Urinary bladder (tissue), 4 donors: ENCODE data around the gene AKT3. TPM values are rescaled to one million over a fixed set of nuclear protein-coding genes. Genes with fewer than 3 reads are reported as not detected.
"Not testable (repeated sequence)": the region's sequence is repeated elsewhere in the genome, so short reads cannot be mapped to it uniquely, and the experiment has no call there.

Experiments
- DNase-seq: peaks from one replicate; pipeline ENCODE4 v3.0.0-alpha.2; 2015; ENCODE audit errors: extremely low spot score
- H3K27ac ChIP-seq: one replicate; pipeline ENCODE4 v1.5.1; 2013; ENCODE audit warnings: low read depth, mild to moderate bottlenecking, moderate library complexity
- H3K36me3 ChIP-seq: one replicate; pipeline ENCODE4 v1.6.1; 2013; ENCODE audit warnings: mild to moderate bottlenecking, moderate library complexity; ENCODE audit not compliant: insufficient read depth
- H3K4me1 ChIP-seq: one replicate; pipeline ENCODE4 v1.6.1; 2013; ENCODE audit warnings: mild to moderate bottlenecking, moderate library complexity; ENCODE audit not compliant: insufficient read depth
- H3K4me3 ChIP-seq: one replicate; pipeline ENCODE4 v1.5.1; 2013; ENCODE audit warnings: low read depth, low read length
- WGBS: extraction: QIAGEN DNeasy Blood & Tissue Kit; methylation state at CpG from one replicate; pipeline ENCODE4 v1.1.7; 2013; 5-methylcytosine and 5-hydroxymethylcytosine counted together
- polyA plus RNA-seq: library from polyadenylated mRNA; stranded (reverse); fragments of 200-250 nt; gene quantifications from one replicate; pipeline ENCODE4 v1.2.3, GENCODE V29; 2013
- total RNA-seq: library from RNA; depleted of rRNA; stranded (reverse); fragments of >200 nt; gene quantifications from one replicate; pipeline ENCODE4 v1.2.3, GENCODE V29; 2014
- donor health status: healthy with polysubstance abuse.
- donor health status: healthy.

The AKT3 gene
- total and polyA plus RNA-seq, 2 donors, result 43.0 to 94.3 TPM

DNA sequence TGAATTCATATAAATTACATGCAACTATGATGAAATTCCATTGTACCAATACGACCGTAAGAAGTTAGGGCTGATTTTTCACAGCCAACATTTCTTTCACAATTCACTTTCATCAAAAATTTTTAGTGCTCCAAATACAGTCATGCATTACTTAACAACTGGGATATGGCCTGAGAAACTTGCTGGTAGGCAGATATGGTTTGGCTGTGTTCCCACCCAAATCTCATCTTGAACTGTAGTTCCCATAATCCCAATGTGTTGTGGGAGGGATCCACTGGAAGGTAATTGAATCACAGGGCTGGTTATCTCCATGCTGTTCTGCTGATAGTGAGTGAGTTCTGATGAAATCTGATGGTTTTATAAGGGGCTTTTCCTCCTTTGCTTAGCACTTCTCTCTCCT, 244.4 kb downstream of the AKT3 start:
- no peak overlapping the region for H3K27ac ChIP-seq
- WGBS, result 85% methylated on average over 2 of the region's 2 CpGs
- H3K4me1 ChIP-seq, result no peaks in the 10 kb centered on the region
- DNase-seq, result no peak
- no peak overlapping the region for H3K4me3 ChIP-seq
- H3K36me3 ChIP-seq, result no peaks in the 10 kb centered on the region

DNA sequence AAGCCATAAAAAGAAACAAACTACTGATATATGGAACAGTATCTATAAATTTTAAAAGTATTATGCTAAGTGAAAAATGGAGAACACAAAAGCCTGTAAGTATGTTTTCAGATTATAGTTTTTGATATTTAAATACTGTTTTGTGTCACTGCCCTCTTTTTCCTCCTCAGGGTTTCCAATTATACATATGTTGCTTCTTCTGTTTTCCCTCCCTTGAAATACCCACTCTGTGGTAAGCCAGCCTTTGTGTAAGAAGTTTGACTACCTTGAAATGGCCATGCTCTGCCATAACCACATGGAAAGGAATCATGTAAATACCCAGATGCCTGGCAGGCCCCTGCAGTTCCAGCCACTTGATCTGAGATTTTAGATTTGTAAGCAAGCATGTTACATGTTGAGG, 248.3 kb downstream of the AKT3 start:
- no peak for DNase-seq
- no peak overlapping the region for H3K27ac ChIP-seq
- H3K4me3 ChIP-seq, result no peak overlapping the region
- no peaks in the 10 kb centered on the region for H3K4me1 ChIP-seq
- H3K36me3 ChIP-seq, result no peaks in the 10 kb centered on the region

DNA sequence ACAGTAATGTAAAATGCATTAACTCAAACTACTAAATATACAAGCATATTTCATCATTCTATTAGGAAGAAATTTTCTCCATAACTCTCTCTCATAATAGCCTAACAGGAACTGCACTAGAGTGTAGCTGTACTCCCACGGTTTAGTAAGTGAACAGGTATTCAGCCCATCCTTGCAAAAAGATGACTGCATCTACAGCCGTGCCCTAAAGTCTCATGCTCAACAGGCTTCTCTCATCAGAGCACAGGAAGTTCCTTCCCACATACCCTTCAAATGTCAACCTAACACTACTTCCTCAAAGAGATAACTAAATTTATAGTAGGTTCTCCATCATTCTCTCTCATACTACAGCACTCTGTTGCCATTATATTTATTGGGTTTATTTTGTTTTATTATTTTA, 251.6 kb downstream of the AKT3 start:
- H3K27ac ChIP-seq, result no peak overlapping the region
- WGBS, result 49% methylated on average over 2 of the region's 2 CpGs
- H3K4me3 ChIP-seq, result no peak overlapping the region

DNA sequence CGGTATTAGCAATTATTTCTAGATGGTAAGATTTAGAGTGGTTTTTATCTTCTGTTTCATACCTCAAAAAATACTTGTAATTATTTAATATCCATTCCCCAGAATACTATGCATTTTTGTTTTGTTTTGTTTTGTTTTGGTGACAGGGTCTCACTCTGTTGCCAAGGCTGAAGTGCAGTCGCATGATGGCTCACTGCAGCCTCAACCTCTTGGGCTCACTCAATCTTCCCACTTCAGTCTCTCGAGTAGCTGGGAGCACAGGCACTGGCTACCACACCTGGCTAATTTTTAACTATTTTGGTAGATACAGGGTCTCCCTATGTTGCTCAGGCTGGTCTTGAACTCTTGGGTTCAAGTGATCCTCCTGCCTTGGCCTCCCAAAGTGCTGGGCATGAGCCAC, 252.7 kb downstream of the AKT3 start:
- no peak for DNase-seq
- H3K27ac ChIP-seq, result no peak overlapping the region
- WGBS, result 93% methylated on average over 3 of the region's 3 CpGs
- no peak overlapping the region for H3K4me3 ChIP-seq
- H3K4me1 ChIP-seq, result no peaks in the 10 kb centered on the region
- H3K36me3 ChIP-seq, result no peaks in the 10 kb centered on the region

More for the DNA sequence above, 251.6 kb downstream of the AKT3 start:
- no peak for DNase-seq
- Histone ChIP-seq H3K4me1 (no peaks in the 10 kb centered on the region), H3K36me3 (no peaks in the 10 kb centered on the region)

DNA sequence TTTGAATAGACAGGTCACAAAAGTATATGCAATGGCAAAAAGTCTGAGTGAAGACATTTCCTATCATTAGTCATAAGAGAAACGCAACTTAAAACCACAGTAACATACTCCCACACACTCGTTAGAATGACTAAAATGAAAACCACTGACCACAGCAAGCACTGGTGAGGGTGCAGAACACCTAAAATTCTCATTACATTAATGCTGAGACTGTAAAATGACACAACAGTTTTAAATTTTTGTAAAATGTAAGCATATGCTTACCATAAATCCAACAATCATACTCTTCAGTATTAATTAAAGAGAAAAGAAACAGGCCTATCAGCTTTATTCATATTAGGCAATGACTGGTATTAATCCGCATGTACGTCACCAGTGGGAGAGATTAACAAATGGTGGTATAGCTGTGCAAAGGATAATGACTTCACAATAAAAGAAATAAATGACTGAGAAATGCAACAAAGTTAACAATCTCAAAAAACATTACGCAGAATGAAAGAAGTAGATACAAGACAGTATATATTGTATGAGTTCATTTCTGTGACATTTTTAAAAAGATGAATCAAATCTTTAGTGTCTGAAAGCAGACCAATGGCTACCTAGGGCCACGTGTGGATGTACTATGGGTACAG, 253.5 kb downstream of the AKT3 start:
- 88% methylated on average over 6 of the region's 6 CpGs for WGBS
- DNase-seq, result no peak
- H3K27ac ChIP-seq, result no peak overlapping the region
- no peaks in the 10 kb centered on the region for H3K36me3 ChIP-seq
- no peaks in the 10 kb centered on the region for H3K4me1 ChIP-seq
- no peak overlapping the region for H3K4me3 ChIP-seq

DNA sequence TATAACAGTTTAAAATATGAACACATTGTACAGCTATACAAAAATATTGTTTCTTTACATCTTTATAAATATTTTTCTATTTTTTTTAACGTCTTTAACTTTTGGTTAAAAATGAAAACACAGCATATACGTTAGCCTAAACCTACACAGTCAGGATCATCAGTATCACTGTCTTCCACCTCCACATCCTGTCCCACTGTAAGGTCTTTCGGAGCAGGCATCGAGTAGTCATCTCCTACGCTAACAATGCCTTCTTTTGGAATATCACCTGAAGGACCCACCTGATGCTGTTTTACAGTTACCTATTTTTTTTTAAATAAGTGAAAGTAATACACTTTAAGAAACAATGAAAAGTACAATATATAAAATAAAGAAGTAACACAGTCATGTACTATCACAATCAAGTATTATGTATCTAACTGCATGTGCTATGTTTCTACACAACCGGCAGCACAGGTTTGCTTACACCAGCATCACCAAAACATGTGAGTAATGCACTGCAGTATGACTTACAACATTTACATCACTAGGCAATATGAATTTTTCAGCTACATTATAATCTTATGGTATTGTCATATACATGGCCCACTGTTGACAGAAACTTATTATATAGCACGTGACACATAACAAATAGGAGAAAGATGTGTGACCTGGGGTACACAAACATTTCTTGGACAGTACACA, 254.4 kb downstream of the AKT3 start:
- whole genome bisulfite sequencing, result 92% methylated on average over 7 of the region's 7 CpGs

DNA sequence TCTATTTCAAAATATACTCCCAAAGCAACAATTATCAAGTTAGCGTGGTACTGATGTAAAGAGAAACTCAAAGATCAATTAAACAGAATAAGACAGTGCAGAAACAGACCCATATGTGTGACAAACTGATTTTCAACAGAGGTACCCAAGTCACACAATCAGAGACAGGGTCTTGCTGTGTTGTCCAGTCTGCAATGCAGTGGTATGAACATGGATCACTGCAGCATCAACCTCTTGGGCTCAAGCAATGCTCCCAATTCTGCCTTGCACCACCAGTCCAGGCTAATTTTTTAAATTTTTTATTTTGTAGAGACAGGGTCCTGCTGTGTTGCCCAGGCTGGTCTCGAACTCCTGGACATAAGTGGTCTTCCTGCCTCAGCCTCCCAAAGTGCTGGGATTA, 255.6 kb downstream of the AKT3 start:
- DNase-seq, result no peak
- H3K4me1 ChIP-seq, result no peaks in the 10 kb centered on the region
- no peaks in the 10 kb centered on the region for H3K36me3 ChIP-seq
- 96% methylated on average over 2 of the region's 2 CpGs for WGBS
- H3K4me3 ChIP-seq, result no peak overlapping the region
- no peak overlapping the region for H3K27ac ChIP-seq

More for the DNA sequence above, 254.4 kb downstream of the AKT3 start:
- Histone ChIP-seq H3K4me1 (no peaks in the 10 kb centered on the region), H3K27ac (no peak overlapping the region), H3K36me3 (no peaks in the 10 kb centered on the region), H3K4me3 (no peak overlapping the region)
- DNase-seq, result no peak

DNA sequence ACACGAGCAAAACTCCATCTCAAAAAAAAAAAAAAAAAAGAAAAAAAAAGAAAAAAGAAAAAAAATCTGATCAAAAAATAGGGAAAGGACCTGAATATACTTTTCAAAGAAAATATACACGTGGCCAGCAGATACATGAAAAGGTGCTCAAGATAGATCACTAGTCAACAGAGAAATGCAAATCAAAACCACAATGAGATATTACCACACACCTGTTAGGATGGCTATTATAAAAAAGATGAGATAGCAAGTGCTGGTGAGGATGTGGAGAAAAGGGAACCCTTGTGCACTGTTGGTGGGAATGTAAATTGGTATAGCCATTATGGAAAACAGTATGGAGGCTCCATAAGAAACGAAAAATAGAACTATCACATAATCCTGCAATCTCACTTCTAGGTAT, 260.8 kb downstream of the AKT3 start:
- not testable (repeated sequence) for H3K4me1 ChIP-seq, H3K27ac ChIP-seq, DNase-seq, H3K36me3 ChIP-seq, H3K4me3 ChIP-seq
- WGBS, result 95% methylated on average over 3 of the region's 3 CpGs

DNA sequence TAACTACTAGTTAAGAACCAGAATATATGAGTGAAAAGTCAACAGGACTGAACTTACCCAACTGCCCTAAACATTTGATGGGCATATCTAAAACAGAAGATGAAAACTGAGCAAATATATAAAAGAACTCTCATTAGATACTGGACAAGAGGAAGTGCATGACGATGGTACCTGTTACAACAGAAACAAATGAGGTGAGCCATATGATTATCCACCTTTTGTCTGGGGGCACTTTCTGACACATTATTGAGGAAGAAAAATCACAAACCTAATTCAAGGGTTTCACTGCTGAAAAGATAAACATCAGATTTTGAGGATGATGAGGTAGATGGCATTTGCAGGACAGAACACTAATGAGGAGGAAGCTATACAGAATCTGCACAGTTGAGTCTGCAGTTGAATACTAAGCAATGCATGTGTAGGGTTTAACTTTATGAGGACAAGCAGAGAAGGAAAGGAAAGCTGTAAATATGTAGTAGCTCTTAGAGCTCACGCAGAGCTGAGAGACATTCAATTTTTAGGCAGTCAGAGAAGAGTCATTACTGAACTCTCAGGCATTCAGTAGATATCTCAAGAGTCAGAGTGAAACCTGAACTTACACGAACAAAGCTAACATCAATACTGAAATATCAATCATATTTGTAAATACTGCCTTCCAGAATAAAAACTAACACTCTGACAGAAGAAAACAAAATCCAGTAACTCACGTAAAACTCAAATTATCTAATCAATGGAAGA, 262.1 kb downstream of the AKT3 start:
- H3K4me1 ChIP-seq, result no peaks in the 10 kb centered on the region
- no peaks in the 10 kb centered on the region for H3K36me3 ChIP-seq
- WGBS, result 89% methylated on average over 4 of the region's 4 CpGs
- no peak overlapping the region for H3K27ac ChIP-seq
- no peak for DNase-seq
- no peak overlapping the region for H3K4me3 ChIP-seq

DNA sequence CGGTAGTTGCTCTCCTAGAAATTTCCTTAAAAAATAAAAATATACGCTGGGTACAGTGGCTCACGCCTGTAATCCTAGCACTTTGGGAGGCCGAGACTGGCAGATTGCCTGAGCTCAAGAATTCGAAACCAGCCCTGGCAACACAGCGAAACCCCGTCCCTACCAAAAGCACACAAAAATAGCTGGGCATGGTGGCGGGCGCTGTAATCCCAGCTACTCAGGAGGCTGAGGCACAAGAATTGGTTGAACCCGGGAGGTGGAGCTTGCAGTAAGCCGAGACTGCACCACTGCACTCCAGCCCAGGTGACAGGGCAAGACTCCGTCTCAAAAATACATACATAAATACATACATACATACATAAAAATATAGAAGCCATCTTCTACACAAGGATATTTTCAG, 262.8 kb downstream of the AKT3 start:
- no peak for DNase-seq
- Histone ChIP-seq H3K36me3 (no peaks in the 10 kb centered on the region), H3K4me3 (no peak overlapping the region), H3K4me1 (no peaks in the 10 kb centered on the region), H3K27ac (no peak overlapping the region)
- 93% methylated on average over 12 of the region's 12 CpGs for WGBS

DNA sequence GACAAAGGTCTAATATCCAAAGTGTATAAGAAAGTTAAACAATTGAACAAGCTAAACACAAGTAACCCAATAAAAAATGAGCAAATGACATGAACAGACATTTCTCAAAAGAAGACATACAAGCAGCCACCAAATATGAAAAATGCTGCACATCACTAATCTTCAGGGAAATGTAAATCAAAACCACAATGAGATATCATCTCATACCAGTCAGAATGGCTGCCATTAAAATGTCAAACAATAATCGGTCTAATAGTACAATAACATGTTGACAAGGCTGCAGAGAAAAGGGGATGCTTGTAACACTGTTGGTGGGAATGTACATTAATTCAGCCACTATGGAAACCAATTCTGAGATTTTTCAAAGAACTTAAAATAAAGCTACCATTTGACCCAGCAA, 264.1 kb downstream of the AKT3 start:
- Histone ChIP-seq H3K4me3 (no peak overlapping the region), H3K4me1 (no peaks in the 10 kb centered on the region), H3K36me3 (no peaks in the 10 kb centered on the region), H3K27ac (no peak overlapping the region)
- DNase-seq, result no peak
- 89% methylated on average over 1 of the region's 1 CpG for WGBS

DNA sequence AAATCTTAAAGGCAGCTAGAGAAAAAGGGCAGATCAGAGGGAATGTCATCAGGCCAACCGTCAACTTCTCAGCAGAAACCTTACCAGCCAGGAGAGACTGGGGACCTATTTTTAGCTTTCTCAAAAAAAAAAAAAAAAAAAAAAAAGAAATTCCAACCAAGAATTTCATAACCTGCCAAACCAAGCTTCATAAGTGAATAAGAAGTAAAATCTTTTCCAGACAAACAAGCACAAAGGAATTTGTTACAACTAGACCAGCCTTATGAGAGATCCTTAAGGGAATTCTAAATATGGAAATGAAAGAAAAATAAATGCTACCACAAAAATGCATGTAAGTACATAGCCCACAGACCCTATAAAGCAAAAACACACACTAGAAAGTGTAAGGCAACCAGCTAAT, 267.7 kb downstream of the AKT3 start:
- WGBS, result 92% methylated on average over 1 of the region's 1 CpG
- Histone ChIP-seq H3K27ac (no peak overlapping the region), H3K4me3 (no peak overlapping the region), H3K36me3 (no peaks in the 10 kb centered on the region), H3K4me1 (no peaks in the 10 kb centered on the region)
- no peak for DNase-seq

DNA sequence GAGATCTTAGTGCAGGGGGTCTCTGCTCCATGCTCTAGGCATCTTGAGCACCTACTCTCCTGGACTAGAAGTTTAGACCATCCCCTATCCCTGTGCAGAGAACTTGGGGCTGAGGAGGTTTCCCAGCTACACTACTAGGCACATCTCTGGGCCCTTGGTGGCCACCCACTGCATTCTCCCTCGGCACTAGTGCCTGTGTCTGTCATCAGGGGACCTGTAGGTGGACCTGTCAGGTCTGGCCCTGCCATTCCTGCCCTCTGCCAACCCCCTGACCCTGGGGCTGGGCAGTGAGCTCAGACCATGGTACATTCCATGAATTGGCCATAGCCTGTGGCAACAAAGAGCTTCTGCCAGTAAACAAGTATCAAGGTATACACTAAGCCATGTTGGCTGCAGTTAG, 269.1 kb downstream of the AKT3 start:
- Histone ChIP-seq H3K4me1 (no peaks in the 10 kb centered on the region), H3K36me3 (no peaks in the 10 kb centered on the region), H3K27ac (no peak overlapping the region), H3K4me3 (no peak overlapping the region)
- 100% methylated on average over 1 of the region's 1 CpG for WGBS
- no peak for DNase-seq

DNA sequence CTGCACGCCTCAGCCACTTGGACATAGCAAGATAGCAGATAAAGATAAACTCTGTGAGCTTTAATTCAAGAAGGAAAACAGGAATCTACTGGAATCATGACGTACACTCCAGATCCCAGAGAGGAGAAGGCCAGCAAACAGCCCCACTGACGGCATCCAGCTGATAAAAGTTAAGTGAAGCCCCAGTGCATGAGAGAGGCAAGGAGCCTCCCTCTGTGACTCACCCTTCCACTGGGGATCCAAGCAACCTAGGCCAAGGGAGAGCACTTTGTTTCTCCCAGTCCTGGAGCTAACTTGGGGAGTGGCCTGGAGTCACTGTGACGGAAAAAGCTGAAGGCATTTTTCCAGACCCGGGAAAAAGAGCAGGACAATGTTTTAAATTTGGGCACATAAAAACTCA, 270.0 kb downstream of the AKT3 start:
- no peak overlapping the region for H3K27ac ChIP-seq
- no peak overlapping the region for H3K4me3 ChIP-seq
- no peaks in the 10 kb centered on the region for H3K4me1 ChIP-seq
- DNase-seq, result no peak
- WGBS, result 67% methylated on average over 5 of the region's 5 CpGs
- no peaks in the 10 kb centered on the region for H3K36me3 ChIP-seq
